Measurements from ENCODE around the gene PICK1. TPM values are rescaled to one million over a fixed set of nuclear protein-coding genes. Genes with fewer than 3 reads are reported as not detected.

PICK1 gene
- total and polyA plus RNA-seq, 2 of the 13 experiments (the other 11 are each of a cell fraction or from before 2014, with no cell fraction given) = 19.3 to 25.3 TPM

DNA sequence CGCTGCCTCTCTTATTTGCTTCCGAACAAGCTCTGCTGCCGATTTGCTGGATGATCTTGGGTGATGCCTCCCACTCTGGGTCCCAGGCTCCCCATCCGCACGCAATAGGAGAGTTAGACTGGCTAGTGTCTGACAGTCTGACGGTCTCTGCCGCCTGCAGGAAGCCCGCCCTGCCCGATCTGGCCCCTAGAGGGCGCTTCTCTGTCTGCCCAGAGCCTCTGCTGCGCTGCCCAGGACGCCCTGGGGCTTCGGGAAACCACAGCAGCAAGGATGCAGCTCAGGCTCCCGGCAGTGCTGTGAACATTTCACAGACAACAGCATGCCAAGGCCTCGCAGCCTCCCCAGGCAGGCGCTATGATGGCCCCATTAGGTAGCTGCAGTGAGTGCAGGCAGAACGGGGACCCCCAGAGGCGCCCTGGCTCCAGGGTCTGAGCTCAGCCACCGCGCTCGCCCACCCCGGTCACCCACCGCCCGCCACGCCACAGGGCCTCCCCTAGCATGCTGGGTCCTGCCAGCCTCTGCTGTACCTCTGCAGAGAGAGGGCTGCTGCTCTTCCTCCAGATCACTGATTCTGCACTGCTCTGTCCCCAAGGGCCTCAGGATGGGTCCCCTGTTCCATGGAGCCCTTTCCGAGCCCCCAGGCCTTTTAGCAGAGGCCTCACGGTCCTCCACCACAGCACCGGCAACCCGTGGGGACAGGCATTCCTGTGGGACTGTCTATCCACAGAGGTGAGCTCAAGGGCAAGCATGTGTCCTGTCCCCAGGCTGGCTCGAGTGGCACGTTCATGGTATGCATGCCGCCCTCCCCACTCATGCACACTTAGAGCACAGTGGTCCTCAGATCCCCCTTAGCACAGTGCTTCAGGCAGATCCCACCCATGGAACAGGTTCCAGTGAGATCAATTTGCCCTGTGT, 57.5 kb downstream of the PICK1 start (continued):
- TF ChIP-seq, protein P1, sequence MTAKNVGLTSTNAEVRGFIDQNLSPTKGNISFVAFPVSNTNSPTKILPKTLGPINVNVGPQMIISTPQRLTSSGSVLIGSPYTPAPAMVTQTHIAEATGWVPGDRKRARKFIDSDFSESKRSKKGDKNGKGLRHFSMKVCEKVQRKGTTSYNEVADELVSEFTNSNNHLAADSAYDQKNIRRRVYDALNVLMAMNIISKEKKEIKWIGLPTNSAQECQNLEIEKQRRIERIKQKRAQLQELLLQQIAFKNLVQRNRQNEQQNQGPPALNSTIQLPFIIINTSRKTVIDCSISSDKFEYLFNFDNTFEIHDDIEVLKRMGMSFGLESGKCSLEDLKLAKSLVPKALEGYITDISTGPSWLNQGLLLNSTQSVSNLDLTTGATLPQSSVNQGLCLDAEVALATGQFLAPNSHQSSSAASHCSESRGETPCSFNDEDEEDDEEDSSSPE (CRISPR knock-in tag; IDR thresholded peaks at IDR 0.05) = 0 out of 2 replicates have a peak, but pooled peaks have one; percentile 20
- TF ChIP-seq ZNF83 (CRISPR knock-in tag; IDR thresholded peaks at IDR 0.05; ENCODE audit: borderline replicate concordance) (no peak), ZSCAN22 (CRISPR knock-in tag; IDR thresholded peaks at IDR 0.05) (peak; percentile 87), STAG1 (CRISPR knock-in tag; IDR thresholded peaks at IDR 0.05) (peak; percentile 80), ZBTB38 (CRISPR knock-in tag; IDR thresholded peaks at IDR 0.05) (0 out of 2 replicates have a peak, but pooled peaks have one; percentile 38), SAP130 (CRISPR knock-in tag; IDR thresholded peaks at IDR 0.05; ENCODE audit: low read depth) (peak; percentile 44), ZNF737 (CRISPR knock-in tag; IDR thresholded peaks at IDR 0.05; ENCODE audit: borderline replicate concordance) (no peak), KAT8 (CRISPR knock-in tag; IDR thresholded peaks at IDR 0.05) (0 out of 2 replicates have a peak, but pooled peaks have one; percentile 21), HOXA3 (CRISPR knock-in tag; IDR thresholded peaks at IDR 0.05) (peak; percentile 32; the same call in 1 of the 2 replicates), FOSL2 (CRISPR knock-in tag; IDR thresholded peaks at IDR 0.05) (peak; percentile 17; the same call in 1 of the 2 replicates), SMARCE1 (IDR thresholded peaks at IDR 0.05; ENCODE audit: borderline replicate concordance) (no peak), XRCC5 (optimal IDR thresholded peaks at IDR 0.05; ENCODE audit: low read length) (peak; percentile 88), ZNF768 (CRISPR knock-in tag; IDR thresholded peaks at IDR 0.05) (peak; percentile 64; the same call in 1 of the 2 replicates), SKI (IDR thresholded peaks at IDR 0.05; ENCODE audit: partially characterized antibody) (peak; percentile 37)
- TF ChIP-seq, protein P2, sequence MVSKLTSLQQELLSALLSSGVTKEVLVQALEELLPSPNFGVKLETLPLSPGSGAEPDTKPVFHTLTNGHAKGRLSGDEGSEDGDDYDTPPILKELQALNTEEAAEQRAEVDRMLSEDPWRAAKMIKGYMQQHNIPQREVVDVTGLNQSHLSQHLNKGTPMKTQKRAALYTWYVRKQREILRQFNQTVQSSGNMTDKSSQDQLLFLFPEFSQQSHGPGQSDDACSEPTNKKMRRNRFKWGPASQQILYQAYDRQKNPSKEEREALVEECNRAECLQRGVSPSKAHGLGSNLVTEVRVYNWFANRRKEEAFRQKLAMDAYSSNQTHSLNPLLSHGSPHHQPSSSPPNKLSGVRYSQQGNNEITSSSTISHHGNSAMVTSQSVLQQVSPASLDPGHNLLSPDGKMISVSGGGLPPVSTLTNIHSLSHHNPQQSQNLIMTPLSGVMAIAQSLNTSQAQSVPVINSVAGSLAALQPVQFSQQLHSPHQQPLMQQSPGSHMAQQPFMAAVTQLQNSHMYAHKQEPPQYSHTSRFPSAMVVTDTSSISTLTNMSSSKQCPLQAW (CRISPR knock-in tag; IDR thresholded peaks at IDR 0.05) = no peak
- TF ChIP-seq, protein P3, sequence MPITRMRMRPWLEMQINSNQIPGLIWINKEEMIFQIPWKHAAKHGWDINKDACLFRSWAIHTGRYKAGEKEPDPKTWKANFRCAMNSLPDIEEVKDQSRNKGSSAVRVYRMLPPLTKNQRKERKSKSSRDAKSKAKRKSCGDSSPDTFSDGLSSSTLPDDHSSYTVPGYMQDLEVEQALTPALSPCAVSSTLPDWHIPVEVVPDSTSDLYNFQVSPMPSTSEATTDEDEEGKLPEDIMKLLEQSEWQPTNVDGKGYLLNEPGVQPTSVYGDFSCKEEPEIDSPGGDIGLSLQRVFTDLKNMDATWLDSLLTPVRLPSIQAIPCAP (CRISPR knock-in tag; IDR thresholded peaks at IDR 0.05; ENCODE audit: low read depth) = no peak

Measured in HepG2 (cell line).